ENCODE data around the gene MAPK8. TPM values are rescaled to one million over a fixed set of nuclear protein-coding genes. Genes with fewer than 3 reads are reported as not detected.
A peak's percentile ranks its signal among the peaks of the same experiment; 100 is the strongest.

The MAPK8 gene
- total and polyA plus RNA-seq, 9 of the 15 experiments (the other 6 are each of a cell fraction or from before 2014, with no cell fraction given): 6.4 to 159 (median 71.0) TPM

DNA sequence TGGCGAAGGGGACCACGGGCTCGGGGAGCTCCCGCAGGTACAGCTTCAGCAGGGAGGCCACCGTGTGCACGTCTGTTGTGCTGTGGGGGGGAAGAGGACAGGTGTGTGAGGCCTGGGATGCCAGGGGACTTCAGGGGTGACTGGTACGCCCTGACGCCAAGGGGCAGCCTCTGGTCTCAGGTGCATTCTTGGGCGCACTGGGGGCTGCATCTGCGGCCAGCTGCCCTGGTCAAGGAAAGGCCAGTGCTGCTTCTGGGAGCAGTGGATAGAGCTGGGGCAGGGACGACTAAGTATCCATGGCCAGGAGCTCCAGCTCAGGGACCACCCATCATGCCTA lies 148.5 kb downstream of the MAPK8 start:
- 90% methylated on average over 11 of the region's 11 CpGs for WGBS (ENCODE audit: insufficient coverage, low coverage, missing lambda C conversion rate)

More for the DNA sequence above, 148.5 kb downstream of the MAPK8 start:
- intact Hi-C loops (cut with micrococcal nuclease): no loop called here
- Histone ChIP-seq H3K27me3 (ENCODE audit: control insufficient read depth in 2 of 2, insufficient read depth in 2 of 2, low read length in 2 of 2) (no peaks in the 10 kb centered on the region), H4K20me1 (replicated peaks; ENCODE audit: control insufficient read depth, insufficient read depth, low read length) (no peaks in the 10 kb centered on the region), H2AFZ (ENCODE audit: low read depth, low read length) (no peak overlapping the region), H3K9me1 (ENCODE audit: control insufficient read depth, insufficient read depth, low read length) (no peaks in the 10 kb centered on the region), H3K4me1 (replicated peaks in 1 of 2; ENCODE audit: control insufficient read depth in 2 of 2, insufficient read depth in 2 of 2, low read length in 2 of 2) (peaks cover 42 to 75% of the 10 kb centered on the region in 2 experiments), H3K9me3 (replicated peaks; ENCODE audit: control insufficient read depth, insufficient read depth, low read depth, low read length) (no peaks in the 10 kb centered on the region), H3K79me2 (ENCODE audit: control insufficient read depth, insufficient read depth, low read length) (peaks cover 14% of the 10 kb centered on the region; the same call in 2 of the 3 replicates), H3K4me3 (no peak overlapping the region), H3K27ac (ENCODE audit: extremely low read depth, low read depth, low read length) (no peak overlapping the region), H3K36me3 (ENCODE audit: control insufficient read depth, insufficient read depth, low read length) (peaks cover 61% of the 10 kb centered on the region; the same call in 2 of the 3 replicates), H3K9ac (ENCODE audit: insufficient read depth in 1 of 2, low read depth in 2 of 2, low read length in 2 of 2) (peak overlapping the region in 1 of 2 experiments; percentile 82; a peak in 2 of 4 replicates), H3K4me2 (ENCODE audit: insufficient read depth, low read length) (no peak overlapping the region)
- no peak for FAIRE-seq
- no peak for DNase-seq (ENCODE audit: extremely low read depth in 1 of 4, low spot score in 3 of 4)
- in situ Hi-C loops (cut with MboI): no loop called here
- no TSS peak for BruUV-seq (replicated peaks)
- TF ChIP-seq SMARCA4 (IDR thresholded peaks at IDR 0.05): no peak
- no peak for TF ChIP-seq CEBPB (tag; IDR thresholded peaks at IDR 0.05)
- no peak for TF ChIP-seq ZNF707 (CRISPR knock-in tag; conservative IDR thresholded peaks at IDR 0.05)
- TF ChIP-seq TAL1 (IDR thresholded peaks at IDR 0.05): no peak
- no peak for TF ChIP-seq ZNF3 (CRISPR knock-in tag; IDR thresholded peaks at IDR 0.05)
- no peak for TF ChIP-seq PYGO2 (tag; IDR thresholded peaks at IDR 0.05)
- TF ChIP-seq MCM3 (IDR thresholded peaks at IDR 0.05): no peak
- TF ChIP-seq ZEB2 (IDR thresholded peaks at IDR 0.05): no peak
- no peak for TF ChIP-seq ZKSCAN1 (IDR thresholded peaks at IDR 0.05; ENCODE audit: low read depth, low read length)
- TF ChIP-seq CHD1 (IDR thresholded peaks at IDR 0.05; ENCODE audit: low read length): no peak
- TF ChIP-seq, protein P1, sequence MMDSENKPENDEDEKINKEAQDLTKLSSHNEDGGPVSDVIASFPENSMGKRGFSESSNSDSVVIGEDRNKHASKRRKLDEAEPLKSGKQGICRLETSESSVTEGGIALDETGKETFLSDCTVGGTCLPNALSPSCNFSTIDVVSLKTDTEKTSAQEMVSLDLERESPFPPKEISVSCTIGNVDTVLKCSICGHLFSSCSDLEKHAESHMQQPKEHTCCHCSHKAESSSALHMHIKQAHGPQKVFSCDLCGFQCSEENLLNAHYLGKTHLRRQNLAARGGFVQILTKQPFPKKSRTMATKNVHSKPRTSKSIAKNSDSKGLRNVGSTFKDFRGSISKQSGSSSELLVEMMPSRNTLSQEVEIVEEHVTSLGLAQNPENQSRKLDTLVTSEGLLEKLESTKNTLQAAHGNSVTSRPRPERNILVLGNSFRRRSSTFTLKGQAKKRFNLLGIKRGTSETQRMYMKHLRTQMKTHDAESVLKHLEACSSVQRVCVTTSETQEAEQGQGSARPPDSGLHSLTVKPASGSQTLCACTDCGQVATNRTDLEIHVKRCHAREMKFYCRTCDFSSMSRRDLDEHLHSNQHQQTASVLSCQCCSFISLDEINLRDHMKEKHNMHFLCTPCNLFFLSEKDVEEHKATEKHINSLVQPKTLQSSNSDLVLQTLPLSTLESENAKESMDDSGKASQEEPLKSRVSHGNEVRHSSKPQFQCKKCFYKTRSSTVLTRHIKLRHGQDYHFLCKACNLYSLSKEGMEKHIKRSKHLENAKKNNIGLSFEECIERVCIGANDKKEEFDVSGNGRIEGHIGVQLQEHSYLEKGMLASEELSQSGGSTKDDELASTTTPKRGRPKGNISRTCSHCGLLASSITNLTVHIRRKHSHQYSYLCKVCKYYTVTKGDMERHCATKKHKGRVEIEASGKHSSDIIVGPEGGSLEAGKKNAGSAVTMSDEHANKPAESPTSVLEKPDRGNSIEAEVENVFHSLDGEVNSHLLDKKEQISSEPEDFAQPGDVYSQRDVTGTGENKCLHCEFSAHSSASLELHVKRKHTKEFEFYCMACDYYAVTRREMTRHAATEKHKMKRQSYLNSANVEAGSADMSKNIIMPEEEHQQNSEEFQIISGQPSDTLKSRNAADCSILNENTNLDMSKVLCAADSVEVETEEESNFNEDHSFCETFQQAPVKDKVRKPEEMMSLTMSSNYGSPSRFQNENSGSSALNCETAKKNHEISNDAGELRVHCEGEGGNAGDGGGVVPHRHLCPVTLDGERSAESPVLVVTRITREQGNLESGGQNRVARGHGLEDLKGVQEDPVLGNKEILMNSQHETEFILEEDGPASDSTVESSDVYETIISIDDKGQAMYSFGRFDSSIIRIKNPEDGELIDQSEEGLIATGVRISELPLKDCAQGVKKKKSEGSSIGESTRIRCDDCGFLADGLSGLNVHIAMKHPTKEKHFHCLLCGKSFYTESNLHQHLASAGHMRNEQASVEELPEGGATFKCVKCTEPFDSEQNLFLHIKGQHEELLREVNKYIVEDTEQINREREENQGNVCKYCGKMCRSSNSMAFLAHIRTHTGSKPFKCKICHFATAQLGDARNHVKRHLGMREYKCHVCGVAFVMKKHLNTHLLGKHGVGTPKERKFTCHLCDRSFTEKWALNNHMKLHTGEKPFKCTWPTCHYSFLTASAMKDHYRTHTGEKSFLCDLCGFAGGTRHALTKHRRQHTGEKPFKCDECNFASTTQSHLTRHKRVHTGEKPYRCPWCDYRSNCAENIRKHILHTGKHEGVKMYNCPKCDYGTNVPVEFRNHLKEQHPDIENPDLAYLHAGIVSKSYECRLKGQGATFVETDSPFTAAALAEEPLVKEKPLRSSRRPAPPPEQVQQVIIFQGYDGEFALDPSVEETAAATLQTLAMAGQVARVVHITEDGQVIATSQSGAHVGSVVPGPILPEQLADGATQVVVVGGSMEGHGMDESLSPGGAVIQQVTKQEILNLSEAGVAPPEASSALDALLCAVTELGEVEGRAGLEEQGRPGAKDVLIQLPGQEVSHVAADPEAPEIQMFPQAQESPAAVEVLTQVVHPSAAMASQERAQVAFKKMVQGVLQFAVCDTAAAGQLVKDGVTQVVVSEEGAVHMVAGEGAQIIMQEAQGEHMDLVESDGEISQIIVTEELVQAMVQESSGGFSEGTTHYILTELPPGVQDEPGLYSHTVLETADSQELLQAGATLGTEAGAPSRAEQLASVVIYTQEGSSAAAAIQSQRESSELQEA (IDR thresholded peaks at IDR 0.05; ENCODE audit: low read depth): no peak
- TF ChIP-seq DACH1 (IDR thresholded peaks at IDR 0.05; ENCODE audit: partially characterized antibody): no peak
- no peak for TF ChIP-seq CREM (IDR thresholded peaks at IDR 0.05; ENCODE audit: low read depth)
- ChIA-PET CTCF (ENCODE audit: low intra/inter-chr PET ratio) (no interaction called here), POLR2A (interaction anchor here (0.6 to 3.0 kb wide), 7 partner anchors 9 to 168 kb away, joined by 3 to 17 read pairs (median 3); no protein-coding TSS in a partner anchor)
- ATAC-seq: no peak

Measured in K562 (cell line).